ENCODE measurements around the gene EXOC4. TPM values are rescaled to one million over a fixed set of nuclear protein-coding genes. Genes with fewer than 3 reads are reported as not detected.

EXOC4 gene
- total RNA-seq, 1 experiment from 2014 or later: 71.0 TPM

GRCh38 chr7:133522501-133522900, 269.6 kb downstream of the EXOC4 start:
- ChIA-PET CTCF (no interaction called here), POLR2A (interaction anchor here (0.6 kb wide), 1 partner anchor 1985 kb away, joined by 3 read pairs; no protein-coding TSS in a partner anchor)
- Histone ChIP-seq H3K27ac (ENCODE audit: low read length) (no peak overlapping the region), H3K27me3 (ENCODE audit: control insufficient read depth, insufficient read depth, low read length) (no peaks in the 10 kb centered on the region), H3K9me3 (ENCODE audit: control insufficient read depth, insufficient read depth, low read depth, low read length) (no peaks in the 10 kb centered on the region), H3K4me1 (ENCODE audit: control insufficient read depth, insufficient read depth, low read length) (no peaks in the 10 kb centered on the region), H3K36me3 (ENCODE audit: control insufficient read depth, insufficient read depth, low read length) (no peaks in the 10 kb centered on the region), H3K4me3 (ENCODE audit: low read depth in 2 of 2, low read length in 2 of 2) (no peak overlapping the region)
- intact Hi-C loops (cut with micrococcal nuclease; ENCODE audit: unreplicated experiment): no loop called here
- BruUV-seq (replicated peaks): no TSS peak
- no peak for TF ChIP-seq TCF7L2 (IDR thresholded peaks at IDR 0.05; ENCODE audit: low read depth, low read length)
- TF ChIP-seq SIN3A (IDR thresholded peaks at IDR 0.05; ENCODE audit: borderline replicate concordance, insufficient read depth, low read depth, low read length): no peak
- TF ChIP-seq POLR2AphosphoS5 (IDR thresholded peaks at IDR 0.05; ENCODE audit: low read depth, low read length): no peak
- TF ChIP-seq REST (IDR thresholded peaks at IDR 0.05; ENCODE audit: insufficient read depth in 1 of 2, low read depth in 2 of 2, low read length in 1 of 2): no peak
- no peak for TF ChIP-seq CTCF (IDR thresholded peaks at IDR 0.05)
- in situ Hi-C loops (cut with HindIII; ENCODE audit: low pct_unique_long_range_greater_than_20kb, low sequenced_read_pairs): no loop called here
- ATAC-seq (no peak), DNase-seq (ENCODE audit: low read depth, low spot score) (no peak)

GRCh38 chr7:133528796-133529195, 275.9 kb downstream of the EXOC4 start:
- ChIA-PET POLR2A (no interaction called here), CTCF (no interaction called here)
- Histone ChIP-seq H3K27ac (ENCODE audit: low read length) (no peak overlapping the region), H3K9me3 (ENCODE audit: control insufficient read depth, insufficient read depth, low read depth, low read length) (no peaks in the 10 kb centered on the region), H3K4me1 (ENCODE audit: control insufficient read depth, insufficient read depth, low read length) (no peaks in the 10 kb centered on the region), H3K36me3 (ENCODE audit: control insufficient read depth, insufficient read depth, low read length) (no peaks in the 10 kb centered on the region), H3K4me3 (ENCODE audit: low read depth in 2 of 2, low read length in 2 of 2) (no peak overlapping the region), H3K27me3 (ENCODE audit: control insufficient read depth, insufficient read depth, low read length) (no peaks in the 10 kb centered on the region)
- ATAC-seq (no peak), DNase-seq (ENCODE audit: low read depth, low spot score) (no peak)
- no TSS peak for BruUV-seq (replicated peaks)
- TF ChIP-seq SIN3A (IDR thresholded peaks at IDR 0.05; ENCODE audit: borderline replicate concordance, insufficient read depth, low read depth, low read length): no peak
- TF ChIP-seq POLR2AphosphoS5 (IDR thresholded peaks at IDR 0.05; ENCODE audit: low read depth, low read length): no peak
- no peak for TF ChIP-seq TCF7L2 (IDR thresholded peaks at IDR 0.05; ENCODE audit: low read depth, low read length)
- no peak for TF ChIP-seq REST (IDR thresholded peaks at IDR 0.05; ENCODE audit: insufficient read depth in 1 of 2, low read depth in 2 of 2, low read length in 1 of 2)
- TF ChIP-seq CTCF (IDR thresholded peaks at IDR 0.05): no peak
- intact Hi-C loops (cut with micrococcal nuclease; ENCODE audit: unreplicated experiment) (no loop called here), in situ Hi-C loops (cut with HindIII; ENCODE audit: low pct_unique_long_range_greater_than_20kb, low sequenced_read_pairs) (no loop called here)

All from Panc1 (cell line).